H9 (cell line): ENCODE measurements around the gene XRRA1. TPM values are rescaled to one million over a fixed set of nuclear protein-coding genes. Genes with fewer than 3 reads are reported as not detected.

Source experiments
- DNase-seq: peaks from one replicate; pipeline ENCODE4 v3.0.0-alpha.2; 2017
- H2AFZ ChIP-seq: one replicate; pipeline ENCODE4 v1.6.1; 2013; ENCODE audit warnings: mild to moderate bottlenecking, low read length, control low read depth, moderate library complexity
- H2AK5ac ChIP-seq: 2 replicates; pipeline ENCODE4 v1.6.1; 2013; ENCODE audit warnings: low read length, control low read depth, mixed read lengths; ENCODE audit not compliant: insufficient read length
- H2BK120ac ChIP-seq: one replicate; pipeline ENCODE4 v1.6.1; 2013; ENCODE audit warnings: low read depth, mild to moderate bottlenecking, low read length, control low read depth, inconsistent platforms; ENCODE audit not compliant: poor library complexity, severe bottlenecking
- H2BK12ac ChIP-seq: 2 replicates; pipeline ENCODE4 v1.6.1; 2013; ENCODE audit warnings: low read length, control low read depth, mixed read lengths, low read depth; ENCODE audit not compliant: insufficient read length
- H2BK15ac ChIP-seq: 2 replicates; pipeline ENCODE4 v1.6.1; 2013; ENCODE audit warnings: low read depth, low read length, control low read depth
- H2BK20ac ChIP-seq: one replicate; pipeline ENCODE4 v1.6.1; 2013; ENCODE audit warnings: low read depth, mild to moderate bottlenecking, low read length, control low read depth, inconsistent platforms; ENCODE audit not compliant: poor library complexity, severe bottlenecking
- H2BK5ac ChIP-seq: 2 replicates; pipeline ENCODE4 v1.6.1; 2013; ENCODE audit warnings: low read length, control low read depth, mixed read lengths; ENCODE audit not compliant: insufficient read length
- H3K14ac ChIP-seq: 2 replicates; pipeline ENCODE4 v1.6.1; 2013; ENCODE audit warnings: low read length, control low read depth; ENCODE audit not compliant: insufficient read depth
- H3K18ac ChIP-seq: 2 replicates; pipeline ENCODE4 v1.6.1; 2013; ENCODE audit warnings: low read depth, mild to moderate bottlenecking, mixed read lengths, low read length, control low read depth; ENCODE audit not compliant: insufficient read length
- H3K23ac ChIP-seq: 2 replicates; pipeline ENCODE4 v1.6.1; 2013; ENCODE audit warnings: low read length, control low read depth, mixed read lengths, low read depth; ENCODE audit not compliant: insufficient read length
- H3K23me2 ChIP-seq: 2 replicates; pipeline ENCODE4 v1.6.1; 2013; ENCODE audit warnings: low read depth, mild to moderate bottlenecking, mixed read lengths, low read length, control low read depth; ENCODE audit not compliant: insufficient read length, poor library complexity, severe bottlenecking
- H3K27ac ChIP-seq: 2 replicates; pipeline ENCODE4 v1.5.1; 2013; ENCODE audit warnings: low read length, control low read depth, mixed read lengths, low read depth; ENCODE audit not compliant: insufficient read length
- H3K27me3 ChIP-seq: 2 replicates; pipeline ENCODE4 v1.6.1; 2013; ENCODE audit warnings: low read length, control low read depth, inconsistent platforms; ENCODE audit not compliant: insufficient read depth
- H3K4ac ChIP-seq: 2 replicates; pipeline ENCODE4 v1.6.1; 2013; ENCODE audit warnings: low read depth, mild to moderate bottlenecking, control low read depth, inconsistent platforms, low read length, moderate library complexity
- H3K4me1 ChIP-seq: 2 replicates; pipeline ENCODE4 v1.6.1; 2013; ENCODE audit warnings: low read length, control low read depth, inconsistent platforms; ENCODE audit not compliant: insufficient read depth
- H3K4me2 ChIP-seq: 2 replicates; pipeline ENCODE4 v1.6.1; 2013; ENCODE audit warnings: low read length, control low read depth, mixed read lengths; ENCODE audit not compliant: insufficient read length, insufficient read depth
- H3K56ac ChIP-seq: 2 replicates; pipeline ENCODE4 v1.6.1; 2013; ENCODE audit warnings: low read depth, mild to moderate bottlenecking, mixed read lengths, low read length, control low read depth; ENCODE audit not compliant: insufficient read length
- H3K79me1 ChIP-seq: 2 replicates; pipeline ENCODE4 v1.6.1; 2013; ENCODE audit warnings: low read depth, mild to moderate bottlenecking, moderate library complexity, low read length, control low read depth, inconsistent platforms; ENCODE audit not compliant: insufficient read depth, poor library complexity, severe bottlenecking
- H3K79me2 ChIP-seq: 2 replicates; pipeline ENCODE4 v1.6.1; 2013; ENCODE audit warnings: low read length, control low read depth, inconsistent platforms; ENCODE audit not compliant: insufficient read depth
- H3K9ac ChIP-seq: 2 replicates; pipeline ENCODE4 v1.6.1; 2013; ENCODE audit warnings: low read length, control low read depth, mixed read lengths; ENCODE audit not compliant: insufficient read length; ENCODE audit errors: extremely low read depth
- H3K9me3 ChIP-seq: one replicate; pipeline ENCODE4 v1.6.1; 2013; ENCODE audit warnings: low read depth, low read length, inconsistent platforms; ENCODE audit not compliant: control insufficient read depth
- H3T11ph ChIP-seq: one replicate; pipeline ENCODE4 v1.6.1; 2013; ENCODE audit warnings: mild to moderate bottlenecking, low read length, control low read depth, inconsistent platforms
- H4K20me1 ChIP-seq: one replicate; pipeline ENCODE4 v1.6.1; 2013; ENCODE audit not compliant: control insufficient read depth, insufficient read length, insufficient read depth
- H4K5ac ChIP-seq: 2 replicates; pipeline ENCODE4 v1.6.1; 2013; ENCODE audit warnings: low read depth, mild to moderate bottlenecking, mixed read lengths, low read length, control low read depth; ENCODE audit not compliant: insufficient read length
- H4K8ac ChIP-seq: replicated peaks from 2 replicates; pipeline ENCODE4 v1.6.1; 2013; ENCODE audit warnings: low read length, control low read depth, mixed read lengths, low read depth; ENCODE audit not compliant: insufficient read length
- H4K91ac ChIP-seq: 2 replicates; pipeline ENCODE4 v1.6.1; 2013; ENCODE audit warnings: low read depth, mild to moderate bottlenecking, moderate library complexity, mixed read lengths, low read length, control low read depth; ENCODE audit not compliant: insufficient read length
- H3K27ac Mint-ChIP-seq, 3 experiments: 2 replicates in 2 of 3; 3 replicates in 1 of 3; pipeline ENCODE4 v1.8.0; 2020 to 2021; ENCODE audit warnings: mixed read lengths in 3 of 3, mild to moderate bottlenecking in 1 of 3, moderate library complexity in 1 of 3
- H3K27me3 Mint-ChIP-seq: 2 replicates; pipeline ENCODE4 v1.8.0; 2021; ENCODE audit warnings: low read depth, mild to moderate bottlenecking, moderate library complexity, mixed read lengths
- H3K36me3 Mint-ChIP-seq, 3 experiments: 2 replicates in 2 of 3; 3 replicates in 1 of 3; pipeline ENCODE4 v1.8.0; 2020 to 2021; ENCODE audit warnings: low read depth in 3 of 3, mixed read lengths in 3 of 3; ENCODE audit not compliant: insufficient read depth in 1 of 3
- H3K4me1 Mint-ChIP-seq, 2 experiments: 2 replicates each; pipeline ENCODE4 v1.8.0; 2020; ENCODE audit warnings: mixed read lengths in 2 of 2
- H3K4me3 Mint-ChIP-seq, 2 experiments: 2 replicates in 1 of 2; 3 replicates in 1 of 2; pipeline ENCODE4 v1.8.0; 2020 to 2021; ENCODE audit warnings: mild to moderate bottlenecking in 2 of 2, mixed read lengths in 2 of 2, moderate library complexity in 1 of 2
- H3K9me3 Mint-ChIP-seq, 2 experiments: 2 replicates in 1 of 2; 3 replicates in 1 of 2; pipeline ENCODE4 v1.8.0; 2020; ENCODE audit warnings: mild to moderate bottlenecking in 2 of 2, mixed read lengths in 2 of 2, moderate library complexity in 1 of 2
- WGBS: extraction: QIAGEN DNeasy Blood & Tissue Kit; methylation state at CpG from one replicate; pipeline ENCODE4 v1.1.7; 2013; ENCODE audit warnings: missing lambda C conversion rate, low lambda C conversion rate, mixed read lengths; ENCODE audit not compliant: insufficient read length; ENCODE audit errors: extremely low coverage; 5-methylcytosine and 5-hydroxymethylcytosine counted together
- total RNA-seq: library from RNA; stranded (reverse); gene quantifications from 2 replicates; pipeline ENCODE4 v1.2.1, GENCODE V29; 2021
- TF ChIP-seq, protein P1 (sequence below): fragments of 200-600 bp; sonication (generic); conservative IDR thresholded peaks from 3 replicates; pipeline ENCODE4 v1.8.0; 2021; ENCODE audit warnings: antibody characterized with exemption, mild to moderate bottlenecking

Gene XRRA1
- total RNA-seq, 1 experiment from 2014 or later, result 4.5 TPM

- H3K9me3 ChIP-seq, result no peaks in the 10 kb centered on the region
- H2BK15ac ChIP-seq, result no peak overlapping the region
- TF ChIP-seq, protein P1, sequence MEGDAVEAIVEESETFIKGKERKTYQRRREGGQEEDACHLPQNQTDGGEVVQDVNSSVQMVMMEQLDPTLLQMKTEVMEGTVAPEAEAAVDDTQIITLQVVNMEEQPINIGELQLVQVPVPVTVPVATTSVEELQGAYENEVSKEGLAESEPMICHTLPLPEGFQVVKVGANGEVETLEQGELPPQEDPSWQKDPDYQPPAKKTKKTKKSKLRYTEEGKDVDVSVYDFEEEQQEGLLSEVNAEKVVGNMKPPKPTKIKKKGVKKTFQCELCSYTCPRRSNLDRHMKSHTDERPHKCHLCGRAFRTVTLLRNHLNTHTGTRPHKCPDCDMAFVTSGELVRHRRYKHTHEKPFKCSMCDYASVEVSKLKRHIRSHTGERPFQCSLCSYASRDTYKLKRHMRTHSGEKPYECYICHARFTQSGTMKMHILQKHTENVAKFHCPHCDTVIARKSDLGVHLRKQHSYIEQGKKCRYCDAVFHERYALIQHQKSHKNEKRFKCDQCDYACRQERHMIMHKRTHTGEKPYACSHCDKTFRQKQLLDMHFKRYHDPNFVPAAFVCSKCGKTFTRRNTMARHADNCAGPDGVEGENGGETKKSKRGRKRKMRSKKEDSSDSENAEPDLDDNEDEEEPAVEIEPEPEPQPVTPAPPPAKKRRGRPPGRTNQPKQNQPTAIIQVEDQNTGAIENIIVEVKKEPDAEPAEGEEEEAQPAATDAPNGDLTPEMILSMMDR, result no peak
- H3K56ac ChIP-seq, result no peak overlapping the region
- Mint-ChIP-seq H3K36me3 (peaks cover 3 to 36% (median 9%) of the 10 kb centered on the region in 3 experiments; a peak in 4 of 7 replicates), H3K9me3 (no peaks in the 10 kb centered on the region), H3K27ac (no peak overlapping the region; a peak in 2 of 7 replicates), H3K4me1 (peaks cover 16 to 20% of the 10 kb centered on the region in 2 experiments), H3K4me3 (no peak overlapping the region), H3K27me3 (no peaks in the 10 kb centered on the region)
- no peak overlapping the region for H3K9ac ChIP-seq
- H3K4me2 ChIP-seq, result no peak overlapping the region
- H3K23me2 ChIP-seq, result no peaks in the 10 kb centered on the region
- no peak for DNase-seq
- H3K27ac ChIP-seq, result no peak overlapping the region
- no peak overlapping the region for H3T11ph ChIP-seq
- no peak overlapping the region for H4K91ac ChIP-seq
- peaks cover 8% of the 10 kb centered on the region; the same call in 1 of the 2 replicates for H3K4me1 ChIP-seq
- no peak overlapping the region for H2AK5ac ChIP-seq
- H2BK12ac ChIP-seq, result no peak overlapping the region
- H3K79me1 ChIP-seq, result no peaks in the 10 kb centered on the region
- H3K27me3 ChIP-seq, result no peaks in the 10 kb centered on the region
- H3K18ac ChIP-seq, result no peak overlapping the region
- no peaks in the 10 kb centered on the region for H4K20me1 ChIP-seq
- WGBS, result no CpG with 5 or more reads among the region's 1 CpG
- no peak overlapping the region for H4K8ac ChIP-seq
- no peak overlapping the region for H2BK20ac ChIP-seq
- no peak overlapping the region for H3K23ac ChIP-seq
- H2BK5ac ChIP-seq, result no peak overlapping the region
- no peak overlapping the region for H4K5ac ChIP-seq
- H3K14ac ChIP-seq, result no peak overlapping the region
- H3K4ac ChIP-seq, result no peak overlapping the region
- H3K79me2 ChIP-seq, result no peaks in the 10 kb centered on the region
- no peak overlapping the region for H2AFZ ChIP-seq
- H2BK120ac ChIP-seq, result no peak overlapping the region
Observed at GRCh38 chr11:74847395-74847794, 101.5 kb downstream of the XRRA1 start.
